ENCODE measurements around the gene SGIP1.
"Not testable (repeated sequence)": the region's sequence is repeated elsewhere in the genome, so short reads cannot be mapped to it uniquely, and the experiment has no call there.

Gene SGIP1

DNA sequence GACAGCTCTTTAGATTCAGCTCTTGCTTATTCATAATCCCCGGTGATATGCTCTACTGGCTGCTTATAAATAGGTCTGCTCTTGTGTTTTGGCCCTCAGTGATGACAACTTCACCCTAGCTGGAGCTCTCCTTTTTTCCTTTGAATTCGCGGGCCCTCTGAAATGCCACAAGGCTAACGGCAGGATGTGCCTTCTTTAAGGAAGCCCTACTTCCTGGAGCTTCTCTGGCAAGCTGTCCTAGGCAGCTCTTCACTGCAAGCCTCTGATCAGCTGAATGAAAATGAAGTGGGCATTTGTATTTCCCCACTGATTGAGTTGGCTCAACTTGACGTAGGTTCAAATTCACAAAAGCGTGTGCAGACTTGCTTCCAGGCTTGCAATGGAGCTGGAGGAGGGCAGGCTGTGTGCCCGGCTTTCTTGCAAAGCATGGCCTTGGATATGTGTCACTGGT is 22.2 kb downstream of the SGIP1 start:
- DNase-seq = no peak

DNA sequence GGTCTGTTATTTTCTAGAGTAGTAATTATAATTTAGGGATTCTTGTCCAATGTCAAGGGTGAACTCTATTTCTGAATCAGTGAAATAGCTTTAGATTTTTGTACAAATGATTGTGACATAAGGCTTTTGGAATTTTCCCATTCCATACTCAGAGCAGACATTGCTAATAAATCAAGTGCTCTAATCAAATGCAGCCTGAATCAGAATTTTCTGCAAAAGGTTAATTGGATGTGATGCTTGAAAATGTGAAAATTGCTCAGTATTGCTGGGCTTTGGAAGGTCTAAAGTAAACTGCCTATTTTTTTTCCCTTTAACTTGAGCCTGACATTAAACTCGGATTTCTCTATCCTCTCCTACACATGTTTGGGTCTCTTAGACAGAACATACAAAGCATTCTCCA is 23.2 kb downstream of the SGIP1 start:
- DNase-seq = no peak

DNA sequence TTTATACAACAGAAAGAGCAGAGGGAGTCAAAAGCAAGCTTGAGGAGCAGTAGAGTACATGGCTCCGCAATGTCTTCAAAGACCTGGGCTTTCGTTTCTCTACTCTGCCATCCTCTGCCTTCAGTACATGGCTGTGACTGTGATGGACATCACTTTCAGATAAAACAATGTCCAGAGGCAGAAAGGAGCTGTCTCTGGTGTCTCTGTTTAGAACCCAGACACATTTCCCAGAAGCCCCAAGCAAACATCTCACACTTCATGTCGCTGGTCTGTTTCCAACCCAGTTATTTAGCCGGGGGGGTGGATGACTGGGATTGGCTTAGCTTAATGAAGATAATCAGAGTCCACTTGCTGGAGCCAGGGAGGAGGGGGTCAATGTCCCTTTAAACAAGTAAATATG is 25.6 kb downstream of the SGIP1 start:
- no peak for DNase-seq

DNA sequence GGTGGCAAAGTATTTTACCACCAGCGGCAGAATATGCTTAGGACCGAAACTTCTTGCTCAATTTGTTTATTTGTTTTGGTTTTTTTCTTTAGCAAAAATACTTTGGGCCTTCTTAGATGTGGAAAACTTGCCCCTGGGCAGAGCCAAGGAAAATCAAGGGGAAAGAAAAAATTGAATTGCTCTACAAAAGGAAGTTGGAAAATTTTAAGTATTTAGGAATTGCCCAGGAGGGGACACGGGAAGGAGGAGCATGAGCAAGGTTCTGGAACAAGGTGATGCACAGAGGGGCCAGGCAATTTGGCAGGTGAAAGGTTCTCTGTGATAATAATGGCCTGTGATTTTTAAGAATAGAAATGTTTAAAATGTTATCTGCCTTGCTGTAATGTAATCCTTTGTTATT is 28.6 kb downstream of the SGIP1 start:
- DNase-seq = no peak

DNA sequence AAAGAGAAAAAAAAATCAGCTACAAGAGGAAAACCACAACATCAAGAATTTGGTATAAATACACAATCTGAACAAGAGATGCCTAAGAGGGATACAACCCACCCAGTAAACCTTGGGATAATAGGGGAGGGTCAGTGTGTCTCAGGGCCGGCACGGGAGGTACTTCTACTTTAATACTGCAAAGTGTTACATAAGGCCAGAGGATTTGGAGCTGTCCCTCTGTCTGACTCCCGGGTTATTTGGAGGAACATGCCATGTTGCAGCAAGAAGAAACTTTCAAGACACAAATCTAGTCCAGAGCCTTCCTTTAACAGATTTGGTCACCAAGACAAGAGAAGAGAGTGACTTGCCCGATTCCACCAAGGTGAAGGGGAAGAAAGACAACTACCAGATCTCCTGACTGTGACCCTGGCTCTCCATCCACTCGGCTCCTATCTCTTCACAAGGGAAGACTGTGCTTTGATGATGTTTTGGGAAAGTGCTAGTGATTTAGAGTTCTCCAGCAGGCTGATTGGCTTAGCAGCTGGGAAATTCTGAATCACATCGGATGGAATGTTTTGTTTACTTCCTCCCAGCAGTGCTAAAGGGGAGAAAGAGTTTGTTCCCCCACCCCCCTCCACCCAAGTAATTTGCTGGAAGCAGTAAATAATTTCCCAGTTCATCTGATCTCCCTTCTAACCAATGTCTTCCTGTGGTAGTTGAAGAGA is 29.3 kb downstream of the SGIP1 start:
- no peak for DNase-seq

DNA sequence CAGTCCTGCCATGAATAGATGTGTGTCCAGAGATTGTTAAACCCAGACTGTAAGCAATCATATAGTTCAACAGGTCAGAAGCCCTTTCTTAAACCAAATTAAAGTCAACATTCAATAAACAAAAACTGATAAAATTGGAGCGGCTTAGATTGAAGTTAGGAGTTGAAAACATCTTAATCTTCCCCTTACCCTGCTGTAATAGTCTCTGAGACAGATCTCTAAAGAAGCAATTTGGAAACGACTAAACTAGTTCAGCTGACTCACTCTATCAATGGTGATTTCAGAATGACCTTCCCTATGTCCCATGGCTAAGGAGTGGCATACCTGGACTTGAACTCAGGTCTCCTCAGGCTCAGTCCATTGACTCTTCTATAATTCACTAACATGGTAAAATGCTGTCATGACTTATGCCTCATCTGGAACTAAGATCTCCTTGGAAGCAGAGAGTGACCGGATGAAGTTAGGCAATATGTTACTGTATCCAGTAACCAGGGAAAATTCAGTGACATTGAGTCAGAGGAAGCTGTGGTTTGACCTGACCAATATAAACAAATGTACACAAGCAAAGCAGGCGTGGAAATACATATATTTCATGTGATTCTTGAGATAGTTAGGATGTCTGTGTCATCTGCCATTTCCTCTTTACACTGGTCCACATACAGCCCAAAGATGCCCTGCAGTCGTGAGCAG is 30.1 kb downstream of the SGIP1 start:
- DNase-seq = no peak

DNA sequence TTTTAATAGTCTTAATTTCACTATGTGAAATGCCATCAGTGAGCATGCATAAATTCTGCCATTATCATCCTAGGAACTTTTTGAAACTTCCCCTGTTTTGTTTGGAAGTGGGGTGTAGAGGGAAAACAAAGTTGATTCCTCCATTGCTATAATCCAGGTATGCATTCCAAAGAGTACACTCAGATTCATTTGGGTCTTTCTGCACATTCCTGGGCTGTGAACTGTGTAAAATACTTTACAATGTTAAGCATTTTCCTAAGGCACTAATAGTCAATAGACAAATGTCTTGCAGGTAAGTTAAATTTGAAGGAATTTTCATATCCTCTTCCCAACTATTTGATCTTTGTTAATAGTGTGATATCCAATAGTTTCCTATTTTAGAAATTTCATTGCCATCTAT is 36.2 kb downstream of the SGIP1 start:
- DNase-seq = no peak

DNA sequence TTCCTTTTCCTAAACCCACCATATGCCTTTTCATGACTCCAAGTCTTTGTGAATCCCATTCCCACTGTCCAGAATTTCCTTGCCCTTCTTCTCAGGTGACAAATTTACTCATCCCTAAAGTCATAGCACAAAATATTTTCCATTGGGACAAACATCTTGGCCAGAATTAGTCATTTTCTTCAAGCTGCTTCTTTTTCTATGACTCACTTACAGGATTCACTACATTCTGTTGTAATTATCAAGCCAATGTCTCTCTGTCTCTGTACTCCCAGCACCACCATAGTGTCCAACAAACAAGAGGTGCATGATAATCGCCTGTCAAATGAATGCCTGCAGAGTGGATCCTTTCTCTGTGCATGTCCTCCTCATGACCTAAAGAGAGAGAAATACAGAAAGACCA is 37.8 kb downstream of the SGIP1 start:
- DNase-seq = no peak

DNA sequence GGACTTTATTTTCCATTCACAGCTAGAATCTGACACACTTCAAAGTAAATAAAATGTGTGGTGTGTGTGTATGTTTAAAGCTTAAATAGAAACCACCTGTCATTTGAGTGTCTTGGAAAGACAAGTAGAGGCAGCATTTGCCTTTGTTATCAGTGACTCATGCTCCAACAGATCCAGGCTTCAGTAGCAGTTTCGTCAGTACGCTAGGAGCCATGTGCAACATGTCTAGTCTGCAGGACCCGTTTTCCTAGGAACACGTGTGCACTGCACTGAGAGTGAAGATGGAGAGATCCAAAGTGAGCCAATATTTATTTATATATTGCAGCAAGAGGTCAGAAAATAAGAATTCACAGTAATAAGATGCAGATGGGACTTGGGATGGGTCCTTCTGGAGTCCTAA is 41.8 kb downstream of the SGIP1 start:
- DNase-seq = no peak

DNA sequence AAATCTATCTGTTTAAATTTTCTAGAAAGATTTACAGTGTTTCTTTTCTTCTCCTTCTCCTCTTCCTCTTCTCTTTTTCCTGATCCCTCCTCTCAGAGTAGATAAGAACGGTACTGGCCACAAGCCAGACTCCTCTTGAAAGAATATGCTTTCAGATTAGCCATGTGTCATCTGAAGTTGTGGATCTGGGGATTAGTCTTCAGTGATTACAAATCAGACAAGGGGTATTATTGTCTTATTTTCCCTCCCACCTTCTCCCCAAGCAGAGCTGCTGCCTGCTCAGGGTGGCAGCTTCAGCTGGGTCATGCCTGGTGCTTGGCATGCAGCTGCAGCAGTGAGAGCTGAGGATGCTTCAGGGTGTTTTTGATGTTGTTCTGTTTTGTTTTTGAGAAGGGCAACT is 42.7 kb downstream of the SGIP1 start:
- no peak for DNase-seq

DNA sequence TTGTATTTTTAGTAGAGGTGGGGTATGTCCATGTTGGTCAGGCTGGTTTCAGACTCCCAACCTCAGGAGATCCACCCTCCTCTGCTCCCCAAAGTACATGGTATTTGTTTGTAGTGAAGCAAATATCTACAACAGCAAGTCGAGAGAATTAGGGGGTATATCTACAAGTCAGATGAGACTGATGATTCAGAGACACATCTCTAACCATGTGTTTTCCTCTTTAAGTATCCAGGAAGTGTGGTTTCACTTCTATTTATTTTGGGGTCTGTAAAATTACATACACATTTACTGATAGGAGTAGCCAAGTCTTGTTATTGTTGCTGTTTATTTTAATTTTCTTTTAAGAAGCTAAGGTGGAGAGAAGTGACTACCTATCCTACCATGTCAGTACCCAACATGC is 44.9 kb downstream of the SGIP1 start:
- DNase-seq = no peak

DNA sequence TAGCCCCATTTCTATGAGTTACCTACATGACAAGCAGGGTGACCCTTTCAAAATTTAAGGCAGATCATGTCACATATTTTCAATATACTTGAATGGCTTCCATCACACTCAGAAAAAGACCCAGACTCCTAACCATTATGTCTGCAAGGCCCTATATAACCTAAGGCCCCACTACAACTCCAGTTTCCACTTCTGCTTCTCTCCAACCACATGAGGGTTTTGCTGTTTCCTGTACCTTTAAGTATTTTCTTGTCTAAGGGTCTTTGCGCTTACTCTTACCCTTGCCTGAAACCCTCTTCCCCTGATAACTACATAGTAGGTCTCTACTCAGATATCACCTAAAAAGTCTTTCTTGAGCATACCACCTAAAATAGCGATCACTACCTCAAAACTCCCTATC is 46.1 kb downstream of the SGIP1 start:
- no peak for DNase-seq

DNA sequence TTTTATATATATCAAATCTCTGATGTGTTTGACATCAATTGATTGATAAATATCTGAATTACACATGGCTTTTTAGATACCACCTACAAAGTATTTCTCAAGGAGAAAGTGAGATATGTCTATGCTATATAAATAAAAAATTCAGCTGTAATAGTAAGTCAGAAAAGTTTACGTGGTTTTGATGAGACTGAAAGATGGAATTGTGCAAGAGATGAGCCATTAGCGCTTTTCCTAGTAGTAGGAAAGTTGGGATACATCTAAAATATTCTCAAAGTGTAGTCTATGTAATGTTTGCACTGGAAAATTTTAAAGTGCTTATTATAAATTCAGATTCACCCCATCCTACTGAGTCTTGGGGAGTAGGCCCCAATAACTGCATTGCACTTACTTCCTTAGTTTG is 49.1 kb downstream of the SGIP1 start:
- no peak for DNase-seq

DNA sequence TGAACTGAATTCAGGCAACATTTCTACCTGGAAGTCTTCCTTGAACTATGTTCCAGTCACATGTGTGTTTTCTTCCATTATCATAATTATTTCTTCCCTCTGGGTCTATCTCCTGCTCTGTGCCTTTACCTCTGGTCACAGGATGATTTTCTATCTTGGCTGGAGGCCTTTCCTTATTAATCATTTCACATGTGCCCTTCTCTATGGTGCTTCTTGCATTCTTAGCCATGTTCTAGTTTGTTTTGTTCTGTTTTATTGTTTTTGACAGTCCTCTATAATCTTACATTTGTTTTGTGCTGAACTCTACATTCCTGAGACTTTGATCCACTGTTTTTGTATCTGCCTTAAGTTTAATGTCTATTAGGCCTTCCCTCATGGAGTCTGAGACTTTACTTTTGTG is 51.0 kb downstream of the SGIP1 start:
- no peak for DNase-seq

DNA sequence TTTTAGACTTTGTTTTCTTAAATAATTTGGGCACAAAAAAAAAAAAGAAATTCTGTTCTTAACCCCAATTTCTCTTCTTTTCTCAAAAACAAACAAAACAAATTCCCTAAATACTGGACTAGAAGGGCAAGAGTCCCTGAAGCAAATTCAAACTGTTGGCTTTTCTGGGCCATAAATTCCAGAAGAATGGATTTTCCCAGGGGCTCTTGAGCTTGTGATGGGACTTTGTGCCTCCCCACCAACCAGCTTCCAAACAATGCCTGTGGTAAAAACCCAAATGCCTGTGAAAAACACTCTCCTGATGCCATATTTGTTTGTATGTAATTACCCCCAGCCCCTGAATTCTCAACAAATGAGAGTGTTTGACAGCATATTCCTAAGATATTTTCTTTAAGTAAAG is 55.4 kb downstream of the SGIP1 start:
- no peak for DNase-seq

DNA sequence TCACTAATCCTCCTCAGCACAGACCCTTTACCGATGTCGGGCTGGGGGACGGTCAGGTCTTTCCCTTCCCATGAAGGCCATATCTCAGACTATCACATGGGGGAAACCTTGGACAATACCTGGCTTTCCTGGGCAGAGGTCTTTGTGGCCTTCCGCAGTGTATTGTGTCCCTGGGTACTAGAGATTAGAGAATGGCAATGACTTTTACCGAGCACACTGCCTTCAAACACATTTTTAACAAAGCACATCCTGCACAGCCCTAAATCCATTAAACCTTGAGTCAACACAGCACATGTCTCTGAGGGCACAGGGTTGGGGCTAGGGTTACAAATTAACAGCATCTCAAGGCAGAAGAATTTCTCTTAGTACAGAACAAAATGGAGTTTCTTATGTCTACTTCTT is 58.2 kb downstream of the SGIP1 start:
- not testable (repeated sequence) for DNase-seq

DNA sequence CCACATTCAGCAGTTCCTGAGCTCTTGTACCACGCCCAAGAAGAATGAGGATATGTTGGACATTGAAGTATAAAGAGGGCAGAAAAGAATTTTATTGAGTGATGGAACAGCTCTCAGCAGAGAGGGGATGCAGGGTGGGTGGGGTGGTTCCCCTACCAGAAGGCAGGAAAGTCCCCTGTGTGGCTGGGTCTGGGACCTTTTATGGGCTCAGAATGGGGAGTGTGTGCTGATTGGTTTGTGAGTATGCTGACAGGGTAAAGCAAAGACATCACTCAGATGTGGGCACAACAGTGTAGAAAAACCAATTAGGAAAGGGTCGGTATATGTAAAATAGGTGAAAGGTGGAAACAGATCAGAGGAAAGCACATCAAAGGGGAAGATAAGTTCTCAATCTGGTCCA is 62.2 kb downstream of the SGIP1 start:
- DNase-seq = no peak

DNA sequence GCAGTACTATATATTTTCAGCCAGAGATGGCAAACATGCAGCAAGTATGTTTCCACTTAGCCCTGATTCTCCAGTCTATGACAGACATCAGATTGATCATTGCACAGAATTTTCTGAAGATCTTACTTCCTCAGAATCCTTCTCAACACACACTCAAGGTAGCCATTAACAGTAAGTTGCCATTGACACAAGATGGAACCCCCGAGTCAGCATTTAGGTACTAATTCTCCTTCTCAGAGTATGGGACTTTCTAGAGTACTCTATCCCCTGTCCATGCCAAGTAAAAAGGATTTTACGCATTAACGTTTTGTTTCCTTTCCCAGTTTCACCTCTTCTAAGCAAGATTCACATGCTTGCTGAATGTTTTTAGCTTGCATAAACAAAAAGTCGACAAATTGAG is 63.5 kb downstream of the SGIP1 start:
- DNase-seq = no peak

DNA sequence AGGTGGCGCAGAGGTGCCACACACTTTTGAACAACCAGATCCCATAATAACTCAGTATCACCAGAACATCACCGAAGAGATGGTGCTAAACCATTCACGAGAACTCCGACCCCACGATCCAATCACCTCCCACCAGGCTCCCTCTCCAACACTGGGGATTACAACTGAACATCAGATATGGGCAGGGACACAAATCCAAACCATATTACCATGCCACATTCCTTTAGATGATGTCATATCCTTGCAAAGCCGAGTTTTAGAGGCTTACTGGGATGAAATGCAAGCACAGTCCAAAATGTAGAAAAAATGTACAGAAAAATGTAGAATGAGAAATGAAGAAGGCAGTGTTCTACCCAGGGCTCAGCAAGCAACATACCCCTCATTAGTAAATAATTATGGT is 64.7 kb downstream of the SGIP1 start:
- no peak for DNase-seq

DNA sequence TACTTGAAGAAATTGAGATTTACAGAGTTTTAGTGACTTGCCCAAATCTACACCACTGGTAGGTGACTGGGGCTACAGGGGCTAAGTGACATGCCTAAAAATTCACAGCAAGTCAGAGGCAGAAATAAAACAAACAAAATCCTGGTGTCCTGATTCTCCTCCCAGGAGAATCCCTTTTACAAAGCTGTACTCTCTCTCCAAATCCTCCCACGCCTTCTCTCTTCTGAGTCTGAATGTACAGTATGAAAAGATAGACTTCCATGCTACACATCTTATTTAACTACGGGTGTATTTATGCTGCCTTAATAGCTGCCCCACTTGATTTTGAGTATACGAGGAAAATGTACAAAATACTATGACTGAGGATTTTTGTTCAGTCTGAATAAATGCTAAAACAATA is 65.4 kb downstream of the SGIP1 start:
- DNase-seq = no peak

DNA sequence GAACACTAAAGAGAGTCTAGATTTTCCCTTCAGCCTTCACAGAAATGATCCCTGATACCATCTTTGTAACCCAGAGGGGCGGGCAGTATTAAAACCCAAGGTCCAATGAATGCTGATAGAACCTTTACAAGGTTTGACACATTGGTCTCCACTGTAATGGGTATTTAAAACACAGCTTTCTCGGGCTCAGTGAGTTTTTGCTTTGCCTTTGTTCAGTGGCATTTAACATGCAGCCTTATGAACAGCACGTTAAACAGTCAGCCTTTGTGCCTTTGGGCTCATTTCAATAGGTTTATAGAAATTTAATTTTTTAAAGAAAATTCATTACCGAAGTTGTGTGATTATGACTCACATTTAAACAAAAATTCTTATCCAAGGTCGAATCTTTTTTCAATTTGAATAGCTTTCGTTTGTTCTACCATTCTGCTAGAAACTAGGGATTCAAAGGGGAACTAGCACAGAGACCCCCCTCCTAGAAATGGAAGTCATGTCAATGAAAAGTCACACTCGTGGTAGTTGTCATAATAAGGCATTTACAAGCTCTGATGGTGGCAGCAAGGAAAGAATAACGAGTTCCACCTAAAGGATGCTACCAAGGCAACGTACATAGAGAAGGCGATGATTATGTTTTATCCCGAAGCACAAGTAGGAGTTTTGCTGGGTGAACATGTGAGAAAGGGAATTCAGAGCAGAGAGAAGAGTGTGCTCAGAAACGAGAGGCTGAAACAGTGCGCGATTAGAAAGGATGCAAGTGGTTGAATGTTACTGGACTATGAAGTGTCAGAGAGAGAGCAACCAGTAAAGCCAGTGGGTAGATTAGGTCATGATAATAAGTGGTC is 66.2 kb downstream of the SGIP1 start:
- DNase-seq = no peak

DNA sequence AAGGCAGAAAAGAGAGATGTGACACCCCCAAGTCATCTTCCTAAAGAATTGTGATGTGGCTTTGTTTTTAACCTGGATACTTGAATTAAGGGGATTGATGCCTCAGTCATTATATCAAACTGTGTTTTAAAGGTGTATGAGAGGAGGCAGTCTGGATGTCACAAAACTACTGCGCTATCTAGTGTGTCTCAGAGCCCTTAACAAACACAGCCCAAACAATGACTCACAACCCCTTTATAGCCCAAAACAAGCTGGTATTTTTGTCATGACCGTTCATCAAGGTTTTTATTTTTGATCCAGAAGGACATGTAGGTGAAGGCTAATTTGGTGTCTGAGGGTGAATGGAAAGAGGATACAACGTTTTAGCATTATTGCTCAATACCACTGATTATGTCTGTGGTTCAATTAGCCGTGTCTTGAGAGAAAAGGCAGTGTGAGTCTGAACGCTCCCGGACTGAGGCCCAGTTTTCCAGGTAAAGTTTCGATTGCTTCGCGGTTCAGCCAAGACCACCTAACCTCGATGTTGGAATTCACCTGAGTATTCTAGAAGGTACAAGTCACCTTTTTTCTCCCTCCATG is 71.6 kb downstream of the SGIP1 start:
- DNase-seq = no peak

DNA sequence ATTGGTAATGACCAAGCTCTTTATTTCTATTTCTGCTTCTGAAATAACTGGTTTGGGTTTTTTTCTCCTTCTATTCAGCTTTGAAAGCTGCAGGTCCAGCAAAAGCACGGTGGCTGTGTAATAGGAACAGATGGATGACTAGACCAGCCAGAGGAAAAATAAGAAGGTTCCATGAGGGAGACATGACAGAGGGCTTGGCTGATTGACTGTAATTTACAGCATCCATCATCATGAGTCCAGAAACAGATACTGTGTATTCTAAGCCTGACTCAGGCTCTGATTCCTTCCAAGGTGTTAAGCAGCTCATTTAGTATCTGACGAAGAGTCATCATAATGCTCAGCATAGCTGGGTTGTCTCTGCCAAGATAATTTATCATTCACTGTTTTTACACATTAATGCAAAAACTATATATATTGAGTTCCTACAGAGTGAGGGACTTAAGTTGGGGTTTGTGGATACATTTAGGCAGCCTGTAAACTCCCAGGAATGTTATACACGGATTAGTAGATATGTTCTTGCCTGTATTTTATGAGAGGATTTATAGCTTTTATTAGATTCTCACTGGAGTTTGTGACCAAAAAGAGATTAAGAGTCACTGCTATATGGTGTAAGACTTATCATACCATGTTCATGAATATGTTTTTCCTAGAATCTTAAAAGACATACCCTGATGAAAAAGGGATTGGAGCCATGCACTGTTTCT is 72.6 kb downstream of the SGIP1 start:
- no peak for DNase-seq
